COLO668 (cell line): ENCODE data around the gene SPEG.

Experiments
- DNase-seq: peaks from one replicate; lab custom pipeline; 2025; ENCODE audit not compliant: unreplicated experiment; lab: John Stamatoyannopoulos, UW

The SPEG gene

DNA sequence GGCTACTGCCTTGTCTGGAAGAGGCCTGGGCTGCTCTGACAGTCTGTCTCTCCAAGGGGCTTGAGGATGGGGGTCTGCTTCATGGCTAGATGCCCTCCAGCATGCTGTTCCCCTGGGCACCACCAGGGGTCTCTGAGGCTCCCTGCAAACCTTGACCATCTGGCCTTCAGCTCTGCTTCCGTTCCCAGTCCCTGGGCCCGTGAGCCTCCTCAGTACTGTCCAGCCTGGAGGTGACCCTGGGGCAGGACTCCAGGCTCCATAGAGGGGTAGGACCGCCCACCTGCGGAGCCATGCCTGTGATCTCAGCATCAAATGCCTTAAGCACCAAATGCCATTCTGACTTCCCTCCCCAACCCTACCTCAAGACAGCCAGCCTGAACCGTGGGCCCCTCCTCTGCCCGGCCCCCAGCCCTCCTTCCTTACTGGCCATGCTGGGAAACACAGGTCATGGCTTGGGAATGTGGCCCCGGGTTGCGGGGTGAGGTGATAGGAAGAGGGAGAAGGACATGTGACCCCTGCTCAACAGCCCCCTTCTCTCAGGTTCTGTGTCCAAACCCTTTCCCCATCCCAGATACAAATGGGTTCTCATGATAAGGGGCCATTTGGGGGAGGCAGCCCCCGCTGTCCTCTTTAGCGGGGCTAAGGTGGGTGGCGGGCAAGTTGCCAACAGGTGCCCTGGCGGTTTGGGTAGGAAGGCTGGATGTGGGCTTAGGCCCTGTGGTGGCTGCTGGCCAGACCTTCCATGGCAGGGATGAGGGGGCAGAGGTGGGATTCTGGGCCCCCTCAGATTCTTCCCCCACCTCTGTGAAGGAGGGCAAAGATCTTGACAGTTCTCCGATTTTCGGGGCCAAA is 25.0 kb downstream of the SPEG start:
- DNase-seq, result peak; percentile 49

DNA sequence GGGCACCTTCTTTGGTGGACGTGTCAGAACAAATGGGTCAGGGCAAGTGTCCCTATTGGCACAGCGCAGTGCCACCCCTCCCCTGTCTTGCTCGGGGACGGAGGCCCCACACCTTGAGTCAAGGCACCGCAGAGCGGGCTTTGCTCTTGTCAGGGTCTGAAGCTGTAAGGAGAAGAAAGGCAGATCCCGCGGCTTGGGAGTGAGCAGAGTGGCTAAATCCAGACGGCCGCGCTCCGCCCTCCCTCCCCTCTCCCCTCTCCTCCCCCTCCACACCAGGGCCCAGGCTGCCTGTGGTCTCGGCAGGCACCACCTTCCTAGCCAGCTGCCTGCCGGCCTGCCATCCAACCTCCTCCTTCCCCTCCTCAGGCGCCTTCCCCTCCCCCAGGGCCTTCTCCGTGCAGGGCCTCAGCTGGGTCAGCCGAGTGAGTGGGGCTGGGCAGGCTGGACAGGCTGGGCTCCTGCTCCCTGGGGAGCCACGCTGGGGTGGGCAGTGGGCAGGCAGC is 25.8 kb downstream of the SPEG start:
- DNase-seq, result peak; percentile 17

DNA sequence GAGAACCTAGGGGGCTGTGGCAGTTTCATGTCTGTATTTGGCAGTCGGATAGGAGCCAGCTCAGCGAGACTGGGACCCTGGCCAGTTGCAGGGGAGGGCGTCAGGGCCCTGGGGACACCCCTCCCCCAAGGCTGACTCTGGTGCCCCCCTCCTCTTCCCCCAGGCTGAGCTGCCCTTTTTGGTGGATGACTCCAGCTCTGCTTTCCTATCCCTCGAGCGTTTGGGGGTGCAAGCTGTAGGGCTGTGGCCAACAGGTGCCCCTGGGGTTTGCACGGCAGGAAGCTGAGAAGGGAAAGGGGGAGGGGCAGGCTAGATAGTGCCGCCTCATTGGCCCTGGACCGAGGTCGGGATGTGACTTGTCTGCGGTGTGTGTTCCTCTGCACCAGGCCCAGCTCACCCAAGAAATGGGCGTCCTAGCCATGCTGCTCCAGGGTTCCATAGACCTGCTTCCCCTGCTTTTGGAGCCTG is 26.4 kb downstream of the SPEG start:
- peak; percentile 11 for DNase-seq

DNA sequence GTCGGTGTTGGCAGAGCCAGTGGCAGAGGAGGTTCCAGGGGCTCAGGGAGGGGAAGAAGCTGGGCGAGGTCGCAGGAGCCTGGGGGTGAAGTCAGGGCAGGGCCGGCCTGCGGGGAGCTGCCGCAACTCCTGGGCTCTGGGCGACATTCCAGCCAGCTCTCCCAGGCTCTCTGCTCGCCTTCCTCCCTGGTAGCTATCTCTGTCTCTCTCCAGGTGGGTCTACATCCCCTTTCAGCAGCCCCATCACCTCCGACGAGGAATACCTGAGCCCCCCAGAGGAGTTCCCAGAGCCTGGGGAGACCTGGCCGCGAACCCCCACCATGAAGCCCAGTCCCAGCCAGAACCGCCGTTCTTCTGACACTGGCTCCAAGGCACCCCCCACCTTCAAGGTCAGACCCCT is 27.0 kb downstream of the SPEG start:
- no peak for DNase-seq

DNA sequence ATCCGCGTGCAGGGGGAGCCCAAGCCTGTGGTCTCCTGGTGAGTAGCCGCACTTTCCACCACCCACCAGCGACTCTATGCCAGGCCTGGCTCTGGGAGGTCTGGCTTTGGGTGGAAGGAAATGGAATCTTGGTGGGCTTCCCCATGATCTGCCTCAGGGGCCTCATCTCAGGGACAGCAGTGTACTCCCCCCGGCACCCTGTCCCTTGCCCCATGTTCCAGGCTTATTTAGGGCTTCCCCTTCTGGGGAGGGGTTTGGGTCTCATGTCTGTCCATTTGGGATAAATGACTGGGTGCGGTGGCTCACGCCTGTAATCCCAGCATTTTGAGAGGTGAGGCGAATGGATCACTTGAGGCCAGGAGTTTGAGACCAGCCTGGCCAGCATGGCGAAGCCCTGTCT is 27.7 kb downstream of the SPEG start:
- DNase-seq, result no peak

DNA sequence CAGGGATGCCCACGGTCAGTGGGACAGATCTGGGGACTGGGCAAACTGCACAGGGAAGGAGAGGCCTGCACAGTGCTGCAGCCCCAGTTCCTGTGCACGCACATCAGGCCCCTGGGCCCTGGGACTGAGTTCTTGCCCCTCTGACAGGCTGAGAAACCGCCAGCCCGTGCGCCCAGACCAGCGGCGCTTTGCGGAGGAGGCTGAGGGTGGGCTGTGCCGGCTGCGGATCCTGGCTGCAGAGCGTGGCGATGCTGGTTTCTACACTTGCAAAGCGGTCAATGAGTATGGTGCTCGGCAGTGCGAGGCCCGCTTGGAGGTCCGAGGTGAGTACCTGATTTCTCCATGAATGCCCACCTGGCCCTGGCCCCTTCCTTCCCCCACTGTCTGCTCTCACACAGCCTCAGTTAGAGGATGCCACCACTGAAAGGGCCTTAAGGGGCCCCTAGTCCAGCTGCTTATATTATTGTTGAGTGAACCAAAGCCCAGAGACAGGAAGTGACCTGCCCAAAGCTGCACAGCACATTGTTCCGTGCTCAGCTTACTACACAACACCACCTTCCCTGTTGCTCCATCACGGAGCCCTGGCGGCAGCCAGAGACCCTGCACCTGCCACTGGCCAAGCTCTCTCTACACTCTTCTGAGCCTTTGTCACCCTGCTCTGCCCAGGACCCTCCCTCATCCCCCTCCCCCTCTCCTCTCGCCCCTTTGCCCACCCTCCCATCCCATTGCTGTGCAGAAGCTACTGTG is 29.8 kb downstream of the SPEG start:
- no peak for DNase-seq

DNA sequence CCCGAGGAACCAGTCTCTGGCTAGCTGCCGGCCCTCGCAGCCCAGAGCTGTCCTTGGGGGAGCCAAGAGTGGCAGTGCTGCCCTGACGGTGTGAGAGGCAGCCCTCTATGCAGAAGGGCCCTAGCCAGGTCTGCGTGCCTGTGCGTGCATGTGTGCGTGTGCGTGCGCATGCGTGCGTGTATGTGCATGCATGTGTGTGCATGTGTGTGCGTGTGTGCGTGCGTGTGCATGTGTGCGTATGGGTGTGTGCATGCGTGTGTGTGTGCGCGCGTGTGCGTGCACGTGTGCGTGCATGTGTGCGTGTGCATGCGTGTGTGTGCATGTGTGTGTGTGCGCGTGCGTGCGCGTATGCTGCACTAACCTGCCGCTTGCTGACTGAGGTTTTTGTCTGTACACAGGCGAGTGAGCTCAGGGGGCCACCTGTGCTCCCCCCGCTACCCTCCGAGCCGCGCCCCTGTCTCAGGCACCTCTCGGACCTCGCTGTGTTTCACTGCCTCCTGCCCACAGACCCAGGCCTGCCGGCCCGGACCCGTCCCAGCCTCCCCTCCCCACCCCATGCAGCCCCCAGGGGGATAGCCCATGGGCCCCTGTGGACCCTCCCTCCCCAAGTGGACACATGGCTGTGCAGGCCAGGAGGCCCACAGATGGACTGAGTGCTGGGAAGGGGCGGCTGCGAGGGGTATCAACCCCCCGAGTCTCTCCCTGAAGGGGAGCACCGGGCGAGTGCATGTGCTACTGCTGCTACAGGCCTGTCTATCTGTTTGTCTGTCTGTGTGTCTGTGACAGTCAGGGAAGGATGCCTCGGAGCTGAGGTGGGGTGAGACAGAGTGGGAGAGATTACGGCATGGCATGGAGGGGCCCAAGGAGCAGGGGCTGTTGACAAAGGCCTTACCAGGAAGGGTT is 31.3 kb downstream of the SPEG start:
- no peak for DNase-seq

DNA sequence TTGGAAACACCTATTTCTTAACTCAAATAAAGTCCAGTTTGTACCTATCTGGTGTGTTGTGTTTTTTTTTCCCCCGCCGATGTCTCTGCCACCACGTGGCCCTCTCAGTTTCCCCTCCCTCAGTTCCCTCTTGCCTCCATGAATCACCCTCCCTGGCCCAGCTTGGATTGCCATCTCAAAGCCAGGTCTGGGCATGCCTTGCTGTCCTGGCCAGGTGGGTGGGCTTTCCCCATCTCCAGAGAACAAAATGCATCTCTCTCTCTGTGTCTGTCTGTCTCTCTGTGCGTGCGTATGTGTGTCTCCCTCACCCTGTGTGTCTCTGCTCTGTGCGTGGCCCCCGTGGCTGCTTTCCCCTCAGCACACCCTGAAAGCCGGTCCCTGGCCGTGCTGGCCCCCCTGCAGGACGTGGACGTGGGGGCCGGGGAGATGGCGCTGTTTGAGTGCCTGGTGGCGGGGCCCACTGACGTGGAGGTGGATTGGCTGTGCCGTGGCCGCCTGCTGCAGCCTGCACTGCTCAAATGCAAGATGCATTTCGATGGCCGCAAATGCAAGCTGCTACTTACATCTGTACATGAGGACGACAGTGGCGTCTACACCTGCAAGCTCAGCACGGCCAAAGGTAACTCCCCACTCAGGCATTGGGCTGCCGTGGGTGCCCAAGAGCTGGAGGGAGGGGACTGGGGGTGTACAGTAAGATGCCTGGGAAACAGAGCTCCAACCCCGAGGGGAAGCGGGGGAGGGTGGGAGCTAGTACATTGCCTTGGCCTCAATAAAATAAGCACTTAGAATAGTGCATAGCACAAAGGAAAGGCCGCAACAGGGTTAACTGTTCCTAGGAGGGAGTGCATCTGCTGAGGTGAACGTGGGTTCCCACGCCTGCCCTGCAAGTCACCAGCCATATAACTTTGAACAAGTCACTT is 32.4 kb downstream of the SPEG start:
- DNase-seq, result no peak

DNA sequence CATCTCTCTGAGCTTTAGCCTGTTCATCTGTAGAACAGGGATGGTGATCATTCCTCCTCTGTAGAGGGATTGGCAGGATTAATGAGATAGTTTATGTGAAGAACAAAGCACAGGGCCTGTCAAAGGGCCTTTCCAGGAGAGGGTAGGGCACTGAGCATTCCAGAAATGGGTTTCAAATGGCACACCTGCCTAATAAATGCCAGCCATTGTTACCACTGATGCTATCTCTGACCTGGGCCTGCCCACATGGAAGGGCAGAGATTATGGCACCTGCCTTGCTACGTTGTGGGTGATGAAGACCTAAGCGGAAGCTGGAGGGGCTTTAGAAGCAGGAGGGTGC is 33.1 kb downstream of the SPEG start:
- DNase-seq, result no peak

DNA sequence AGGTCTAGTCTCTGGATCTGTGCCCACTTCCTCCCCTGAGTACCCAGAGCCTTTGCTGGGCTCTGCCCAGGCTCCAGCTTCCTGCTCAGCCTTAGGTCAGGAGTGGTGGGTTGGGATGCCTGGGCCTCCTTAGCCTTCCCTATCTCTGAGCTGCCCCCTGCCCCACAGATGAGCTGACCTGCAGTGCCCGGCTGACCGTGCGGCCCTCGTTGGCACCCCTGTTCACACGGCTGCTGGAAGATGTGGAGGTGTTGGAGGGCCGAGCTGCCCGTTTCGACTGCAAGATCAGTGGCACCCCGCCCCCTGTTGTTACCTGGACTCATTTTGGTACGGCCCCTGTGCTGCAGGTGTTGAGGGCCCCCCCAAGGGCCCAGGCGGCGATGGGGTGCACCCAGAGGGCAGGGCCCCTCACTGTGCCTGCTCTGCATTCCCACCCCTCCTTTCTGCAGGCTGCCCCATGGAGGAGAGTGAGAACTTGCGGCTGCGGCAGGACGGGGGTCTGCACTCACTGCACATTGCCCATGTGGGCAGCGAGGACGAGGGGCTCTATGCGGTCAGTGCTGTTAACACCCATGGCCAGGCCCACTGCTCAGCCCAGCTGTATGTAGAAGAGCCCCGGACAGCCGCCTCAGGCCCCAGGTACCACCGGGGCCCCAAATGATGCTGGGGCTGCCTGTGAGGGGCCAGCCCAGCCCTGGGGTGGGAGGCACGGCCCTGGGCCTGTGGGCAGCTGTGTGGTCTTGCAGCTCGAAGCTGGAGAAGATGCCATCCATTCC is 34.0 kb downstream of the SPEG start:
- DNase-seq, result no peak

DNA sequence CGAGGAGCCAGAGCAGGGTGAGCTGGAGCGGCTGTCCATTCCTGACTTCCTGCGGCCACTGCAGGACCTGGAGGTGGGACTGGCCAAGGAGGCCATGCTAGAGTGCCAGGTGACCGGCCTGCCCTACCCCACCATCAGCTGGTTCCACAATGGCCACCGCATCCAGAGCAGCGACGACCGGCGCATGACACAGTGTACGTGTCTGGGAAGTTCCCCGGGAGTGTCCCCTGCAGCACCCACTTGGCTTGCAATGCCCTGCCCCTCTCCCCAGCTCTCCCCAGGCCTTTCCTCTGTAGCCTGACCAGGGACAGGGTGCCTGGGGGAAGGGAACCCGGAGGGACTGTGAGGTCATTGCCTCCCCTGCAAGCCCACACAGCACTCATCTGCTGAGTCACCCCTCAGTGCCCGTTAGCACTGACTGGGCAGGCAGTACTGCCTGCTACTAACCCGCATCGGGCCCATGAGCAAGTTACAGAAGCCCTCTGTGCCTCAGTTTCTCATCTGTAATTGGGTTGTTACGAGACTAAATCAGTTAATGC is 34.6 kb downstream of the SPEG start:
- DNase-seq, result peak; percentile 10

DNA sequence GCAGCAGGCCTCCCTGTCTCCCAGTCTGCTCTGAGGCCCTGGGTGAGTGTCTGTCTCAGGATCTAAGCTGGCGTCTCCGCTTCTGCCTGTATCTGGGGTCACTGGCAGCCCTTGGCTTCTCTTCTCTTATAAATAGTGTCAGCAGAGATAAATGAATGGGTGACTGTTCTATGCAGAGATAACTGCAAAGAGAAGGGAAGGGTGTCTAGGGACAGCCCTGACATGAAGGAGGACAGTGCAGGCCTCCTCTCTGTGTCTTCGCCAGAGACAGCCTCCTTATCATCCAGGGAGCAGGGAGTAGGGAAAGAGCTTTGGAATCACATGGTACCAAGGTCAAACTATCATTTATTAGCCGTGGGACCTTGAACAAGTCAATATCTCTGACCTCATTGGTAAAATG is 35.8 kb downstream of the SPEG start:
- no peak for DNase-seq

DNA sequence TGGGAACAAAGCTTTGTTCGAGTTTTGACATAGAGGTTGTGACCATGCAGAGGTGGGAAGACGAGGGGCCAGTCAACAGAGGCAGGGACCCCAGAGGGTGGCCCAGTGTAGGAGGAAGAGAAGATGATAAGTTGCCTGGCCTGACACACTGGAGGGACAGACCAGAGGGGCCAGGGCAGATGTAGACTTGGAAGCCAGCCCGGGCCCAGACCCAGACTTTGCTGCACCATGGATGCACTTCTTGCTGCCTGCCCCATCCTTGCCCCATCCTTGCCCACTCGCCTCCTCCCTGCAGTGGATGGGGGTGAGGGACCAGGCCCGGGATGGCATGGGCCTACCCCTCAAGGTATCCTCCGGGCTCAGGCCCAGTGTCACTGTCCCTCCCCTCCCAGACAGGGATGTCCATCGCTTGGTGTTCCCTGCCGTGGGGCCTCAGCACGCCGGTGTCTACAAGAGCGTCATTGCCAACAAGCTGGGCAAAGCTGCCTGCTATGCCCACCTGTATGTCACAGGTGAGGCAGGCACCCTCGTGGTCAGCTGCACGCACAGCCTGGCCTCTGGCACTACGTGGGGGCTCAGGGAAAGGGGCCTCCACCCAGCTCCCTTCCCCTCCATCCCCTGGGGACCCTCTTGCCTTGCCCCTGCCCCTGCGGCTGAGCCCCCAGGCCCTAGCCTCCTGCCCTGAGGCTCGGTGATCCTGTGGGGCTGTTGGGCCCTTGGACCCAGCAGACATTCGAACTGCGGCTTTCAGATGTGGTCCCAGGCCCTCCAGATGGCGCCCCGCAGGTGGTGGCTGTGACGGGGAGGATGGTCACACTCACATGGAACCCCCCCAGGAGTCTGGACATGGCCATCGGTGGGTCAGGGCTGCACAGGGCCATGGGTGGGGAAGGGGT is 37.1 kb downstream of the SPEG start:
- DNase-seq, result no peak

DNA sequence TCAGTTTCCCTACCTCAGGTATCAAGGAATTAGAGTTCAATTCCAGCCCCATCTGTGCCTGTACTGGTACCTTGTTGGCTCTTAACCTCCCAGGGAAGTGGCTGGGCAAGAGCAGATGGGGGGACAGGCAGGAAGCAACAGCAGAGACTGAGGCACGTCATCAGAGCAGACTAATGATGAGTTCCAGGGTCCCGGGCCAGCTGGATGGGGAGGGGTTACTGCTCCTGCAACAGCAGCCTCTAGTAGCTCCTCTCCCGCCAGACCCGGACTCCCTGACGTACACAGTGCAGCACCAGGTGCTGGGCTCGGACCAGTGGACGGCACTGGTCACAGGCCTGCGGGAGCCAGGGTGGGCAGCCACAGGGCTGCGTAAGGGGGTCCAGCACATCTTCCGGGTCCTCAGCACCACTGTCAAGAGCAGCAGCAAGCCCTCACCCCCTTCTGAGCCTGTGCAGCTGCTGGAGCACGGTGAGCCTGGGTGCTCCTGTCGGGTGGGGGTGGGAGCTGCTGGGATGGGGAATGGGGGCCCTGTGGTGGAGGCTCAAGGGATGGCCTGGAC is 38.1 kb downstream of the SPEG start:
- DNase-seq, result no peak

DNA sequence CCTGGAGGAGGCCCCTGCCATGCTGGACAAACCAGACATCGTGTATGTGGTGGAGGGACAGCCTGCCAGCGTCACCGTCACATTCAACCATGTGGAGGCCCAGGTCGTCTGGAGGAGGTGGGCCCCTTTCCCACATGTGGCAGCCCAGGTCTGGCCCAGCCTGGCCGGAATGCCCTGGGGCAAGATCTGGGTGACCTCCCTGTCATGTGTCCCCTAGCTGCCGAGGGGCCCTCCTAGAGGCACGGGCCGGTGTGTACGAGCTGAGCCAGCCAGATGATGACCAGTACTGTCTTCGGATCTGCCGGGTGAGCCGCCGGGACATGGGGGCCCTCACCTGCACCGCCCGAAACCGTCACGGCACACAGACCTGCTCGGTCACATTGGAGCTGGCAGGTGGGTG is 38.9 kb downstream of the SPEG start:
- no peak for DNase-seq

DNA sequence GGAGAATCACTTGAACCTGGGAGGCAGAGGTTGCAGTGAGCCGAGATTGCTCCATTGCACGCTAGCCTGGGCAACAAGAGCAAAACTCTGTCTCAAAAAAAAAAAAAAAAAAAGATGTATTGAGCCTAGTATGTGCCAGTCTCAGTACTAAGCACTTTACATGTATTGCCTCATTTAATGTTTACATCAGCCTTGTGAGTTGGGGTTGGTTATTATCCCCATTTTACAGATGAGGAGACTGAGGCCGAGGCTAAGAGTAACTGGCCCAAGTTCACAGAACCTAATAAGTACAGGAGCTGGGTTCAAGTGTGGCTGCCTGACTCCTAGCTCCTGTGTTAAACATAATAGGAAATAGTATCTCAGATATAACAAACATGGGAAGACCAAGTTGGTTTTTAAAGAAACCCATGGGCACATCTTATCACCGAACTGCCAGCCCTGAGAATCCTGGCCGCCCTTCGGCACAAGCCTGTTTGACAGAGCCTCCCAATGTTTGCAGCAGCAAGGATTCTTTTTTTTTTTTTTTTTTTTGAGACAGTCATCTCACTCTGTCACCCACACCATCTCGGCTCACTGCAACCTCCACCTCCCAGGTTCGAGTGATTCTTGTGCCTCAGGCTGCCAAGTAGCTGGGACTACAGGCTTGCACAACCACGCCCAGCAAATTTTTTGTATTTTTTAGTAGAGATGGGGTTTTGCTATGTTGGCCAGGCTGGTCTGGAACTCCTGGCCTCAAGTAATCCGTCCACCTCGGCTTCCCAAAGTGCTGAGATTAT is 39.8 kb downstream of the SPEG start:
- no peak for DNase-seq

DNA sequence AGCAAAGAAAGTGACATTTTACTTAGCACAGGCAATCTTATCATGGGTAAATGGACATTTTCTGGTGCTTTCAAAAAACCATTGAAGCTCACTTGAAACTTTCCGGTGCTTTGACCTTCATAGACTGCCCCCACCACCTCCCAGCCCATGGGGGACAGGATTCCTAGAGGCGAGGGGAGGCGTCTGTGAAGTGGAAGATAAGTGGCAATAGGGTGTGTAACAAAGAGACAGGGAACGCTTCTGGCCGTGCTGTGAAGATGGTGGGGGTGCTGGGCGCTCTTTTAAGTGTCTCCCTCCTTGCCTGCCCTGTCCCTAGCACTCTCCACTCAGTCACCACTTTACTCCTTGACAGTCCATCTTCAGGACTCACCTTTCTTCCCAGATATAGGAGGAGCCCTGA is 40.6 kb downstream of the SPEG start:
- DNase-seq, result no peak
